ENCODE results near the gene TMEM81. TPM values are rescaled to one million over a fixed set of nuclear protein-coding genes. Genes with fewer than 3 reads are reported as not detected.
A peak's percentile ranks its signal among the peaks of the same experiment; 100 is the strongest.

TMEM81 gene
- total RNA-seq, 1 donor from 2014 or later: 0.77 TPM

GRCh38 chr1:205077158-205077933, 6.9 kb downstream of the TMEM81 start:
- no peak for DNase-seq (ENCODE audit: low read depth in 2 of 2)

DNA sequence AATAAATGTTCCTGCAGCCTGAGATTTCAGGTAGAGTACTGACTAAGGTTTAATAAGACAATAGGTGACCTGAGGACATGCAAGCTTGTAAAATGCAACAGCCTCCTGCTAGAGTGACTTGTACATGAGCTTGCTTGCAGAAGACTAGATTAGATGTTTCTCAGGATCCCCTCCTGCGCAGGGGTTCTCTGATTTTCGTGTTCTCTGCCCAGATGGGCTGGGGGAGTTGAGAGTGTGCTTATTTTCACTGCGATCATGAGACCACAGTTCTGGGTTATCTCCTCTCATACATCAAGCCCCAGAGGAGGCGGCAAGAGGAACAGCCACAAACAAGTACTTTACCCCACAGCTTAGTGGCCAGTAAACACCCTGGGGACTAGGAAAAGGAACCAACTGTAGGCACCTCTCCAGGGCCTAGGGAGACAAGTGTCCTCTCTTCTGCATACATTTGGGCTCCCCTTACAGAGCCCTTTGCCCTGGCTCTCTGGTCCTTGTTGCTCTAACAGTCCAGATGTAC, 8.0 kb downstream of the TMEM81 start:
- DNase-seq (ENCODE audit: low read depth in 2 of 2): no peak

GRCh38 chr1:205075642-205076155, 8.6 kb downstream of the TMEM81 start:
- no peak for DNase-seq (ENCODE audit: low read depth in 2 of 2)

DNA sequence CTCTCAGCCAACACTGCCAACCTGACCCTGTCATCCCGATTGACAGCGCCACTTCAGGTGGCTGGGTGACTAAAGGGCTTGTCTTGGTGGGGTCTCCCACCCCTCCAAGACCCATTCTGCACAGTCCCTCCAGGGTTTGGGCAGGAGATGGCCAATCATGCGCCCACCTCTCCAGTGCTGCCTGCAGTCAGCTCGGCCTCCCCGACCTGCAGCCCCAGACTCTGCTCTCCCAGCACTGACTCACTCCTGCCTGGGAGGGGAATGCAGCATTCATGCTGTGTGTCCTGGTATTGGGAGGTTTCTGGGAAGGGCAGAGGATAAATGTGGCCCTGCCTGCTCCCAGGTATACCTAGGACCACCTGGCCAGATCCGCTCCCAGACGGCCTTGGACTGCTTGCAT, 9.7 kb downstream of the TMEM81 start:
- no peak for DNase-seq (ENCODE audit: low read depth in 2 of 2)

DNA sequence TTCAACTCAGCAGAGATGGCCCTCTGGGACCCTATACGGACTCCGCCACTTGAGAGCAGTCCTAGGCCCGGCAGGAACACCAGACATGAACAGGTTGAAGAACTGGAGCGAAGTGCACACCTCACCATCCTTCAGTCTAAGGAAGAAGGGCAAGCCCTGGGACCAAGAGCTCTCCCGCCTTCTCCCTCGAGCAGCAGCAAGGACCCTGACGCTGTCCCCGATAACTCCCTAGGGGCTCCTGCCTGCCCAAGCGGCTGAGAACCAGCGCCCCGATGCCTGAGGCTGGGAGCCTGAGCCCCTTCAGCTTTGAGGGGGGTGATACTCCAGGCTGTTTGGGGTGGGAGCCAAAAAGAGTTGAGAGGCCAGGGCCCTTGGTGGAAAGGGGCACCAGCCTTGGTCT, 10.2 kb downstream of the TMEM81 start:
- DNase-seq (ENCODE audit: low read depth in 2 of 2): no peak

GRCh38 chr1:205073511-205073910, 10.7 kb downstream of the TMEM81 start:
- DNase-seq (ENCODE audit: low read depth in 2 of 2): no peak

DNA sequence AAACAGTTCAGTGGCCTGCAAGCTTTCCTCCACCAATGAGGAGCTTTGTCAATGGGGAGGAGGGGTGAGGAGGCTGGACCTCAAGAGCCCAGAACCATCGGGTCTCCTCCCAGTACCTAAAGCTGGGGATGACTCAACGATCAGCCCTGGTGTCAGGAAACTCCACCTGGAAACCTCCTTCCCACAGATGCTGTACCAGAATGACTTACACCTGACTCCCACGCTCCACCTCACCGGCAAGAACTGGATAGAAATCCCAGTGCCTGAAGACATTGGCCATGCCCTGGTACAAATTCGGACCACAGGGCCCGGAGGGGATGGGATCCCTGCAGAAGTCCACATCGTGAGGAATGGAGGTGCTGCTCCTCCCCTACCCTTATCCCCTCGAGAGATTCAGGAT, 11.4 kb downstream of the TMEM81 start:
- no peak for DNase-seq (ENCODE audit: low read depth in 2 of 2)

GRCh38 chr1:205072286-205072685, 12.0 kb downstream of the TMEM81 start:
- no peak for DNase-seq (ENCODE audit: low read depth in 2 of 2)

DNA sequence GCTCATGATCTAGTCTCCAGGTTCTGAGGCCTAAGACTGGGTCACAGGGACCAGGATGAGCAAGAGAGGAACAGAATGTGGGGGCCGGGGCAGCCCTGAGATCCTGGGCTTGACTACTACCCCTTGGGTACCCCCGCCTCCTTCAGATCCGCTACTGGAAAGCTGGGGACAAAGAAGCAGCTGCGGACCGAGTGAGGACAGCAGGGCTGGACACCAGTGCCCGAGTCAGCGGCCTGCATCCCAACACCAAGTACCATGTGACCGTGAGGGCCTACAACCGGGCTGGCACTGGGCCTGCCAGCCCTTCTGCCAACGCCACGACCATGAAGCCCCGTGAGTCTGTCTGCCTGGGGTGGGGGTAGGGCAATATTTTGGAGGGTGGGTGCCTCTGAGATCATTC, 12.5 kb downstream of the TMEM81 start:
- DNase-seq (ENCODE audit: low read depth in 2 of 2): no peak

- DNase-seq (ENCODE audit: low read depth in 2 of 2): no peak
Observed at GRCh38 chr1:205071028-205071409, 13.2 kb downstream of the TMEM81 start.

GRCh38 chr1:205069371-205070125, 14.7 kb downstream of the TMEM81 start:
- no peak for DNase-seq (ENCODE audit: low read depth in 2 of 2)

- DNase-seq (ENCODE audit: low read depth in 2 of 2): peak in 1 of 2 donors; percentile 5
Observed at GRCh38 chr1:205068457-205069040, 15.7 kb downstream of the TMEM81 start.

DNA sequence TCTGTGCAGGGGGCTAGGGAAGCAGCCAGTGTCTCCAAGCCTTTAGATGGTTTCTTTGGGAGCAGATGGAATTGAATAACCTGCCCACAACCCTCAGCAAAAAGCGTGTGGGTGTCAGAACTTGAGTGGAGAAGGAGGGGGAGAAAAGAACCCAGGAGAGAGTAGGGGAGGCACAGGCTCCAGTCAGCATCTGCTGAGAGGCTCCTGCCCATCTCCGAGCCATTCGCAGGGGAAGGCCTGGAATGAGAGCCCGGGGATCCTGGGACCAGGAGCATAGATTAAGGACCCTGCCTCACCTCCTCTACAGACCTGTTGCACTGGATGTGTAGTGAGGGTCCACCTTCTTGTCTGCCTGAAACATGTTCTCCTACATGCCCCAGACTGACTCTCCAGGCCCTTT, 16.3 kb downstream of the TMEM81 start:
- no peak for DNase-seq (ENCODE audit: low read depth in 2 of 2)

DNA sequence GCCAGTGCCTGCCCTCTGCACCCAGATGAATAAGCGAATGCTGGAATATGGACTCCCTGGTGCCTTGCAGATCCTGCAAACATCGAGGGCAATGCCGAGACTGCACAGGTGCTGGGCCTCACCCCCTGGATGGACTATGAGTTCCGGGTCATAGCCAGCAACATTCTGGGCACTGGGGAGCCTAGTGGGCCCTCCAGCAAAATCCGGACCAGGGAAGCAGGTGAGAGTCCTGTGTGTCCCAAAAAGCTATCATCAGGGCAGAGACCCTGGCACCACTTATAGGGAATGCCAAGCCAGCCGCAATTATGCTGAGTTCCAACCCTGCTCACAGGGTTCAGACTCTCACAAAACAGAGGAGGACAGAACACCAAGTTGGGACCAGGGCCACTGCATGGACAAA, 17.2 kb downstream of the TMEM81 start:
- no peak for DNase-seq (ENCODE audit: low read depth in 2 of 2)

- DNase-seq (ENCODE audit: low read depth in 2 of 2): no peak
Observed at GRCh38 chr1:205066141-205066818, 18.0 kb downstream of the TMEM81 start.

DNA sequence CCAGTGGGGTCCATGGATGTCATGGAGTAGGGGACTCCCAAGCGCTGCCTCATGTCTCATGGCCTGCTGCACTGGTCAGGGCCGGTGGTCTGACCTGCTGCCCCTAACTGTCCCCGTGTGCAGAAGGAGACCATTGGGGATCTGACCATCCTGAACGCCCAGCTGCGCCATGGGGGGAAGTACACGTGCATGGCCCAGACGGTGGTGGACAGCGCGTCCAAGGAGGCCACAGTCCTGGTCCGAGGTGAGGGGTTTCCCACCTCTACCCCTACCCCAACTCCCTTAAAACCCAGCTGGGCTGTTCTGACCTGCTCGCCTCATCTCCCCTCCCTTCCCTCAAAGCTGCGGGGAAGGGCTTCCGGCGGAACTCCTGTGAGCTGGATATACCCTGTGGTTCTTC, 18.6 kb downstream of the TMEM81 start:
- no peak for DNase-seq (ENCODE audit: low read depth in 2 of 2)

GRCh38 chr1:205064741-205065316, 19.4 kb downstream of the TMEM81 start:
- no peak for DNase-seq (ENCODE audit: low read depth in 2 of 2)

- no peak for DNase-seq (ENCODE audit: low read depth in 2 of 2)
Observed at GRCh38 chr1:205064301-205064700, 20.0 kb downstream of the TMEM81 start.

GRCh38 chr1:205062895-205063294, 21.4 kb downstream of the TMEM81 start:
- no peak for DNase-seq (ENCODE audit: low read depth in 2 of 2)

DNA sequence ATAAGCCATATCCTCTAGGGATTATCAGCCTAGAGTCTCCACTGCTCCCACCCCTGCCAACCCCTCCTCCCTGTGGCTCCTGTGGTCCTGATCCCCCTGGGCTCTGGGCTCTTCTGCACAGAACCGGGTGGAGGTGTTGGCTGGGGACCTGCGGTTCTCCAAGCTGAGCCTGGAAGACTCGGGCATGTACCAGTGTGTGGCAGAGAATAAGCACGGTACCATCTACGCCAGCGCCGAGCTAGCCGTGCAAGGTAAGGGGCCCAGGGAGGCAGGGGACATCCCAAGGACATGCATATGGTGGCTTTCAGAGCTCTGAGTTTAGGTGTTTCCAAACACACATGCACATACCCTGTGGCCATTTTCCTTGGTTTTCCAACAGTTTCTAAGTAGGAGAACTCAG, 21.9 kb downstream of the TMEM81 start:
- DNase-seq (ENCODE audit: low read depth in 2 of 2): no peak

- peak; percentile 15 to 53 for DNase-seq (ENCODE audit: low read depth in 2 of 2)
Observed at GRCh38 chr1:205061665-205062069, 22.6 kb downstream of the TMEM81 start.

All from dermis microvascular lymphatic vessel endothelial cell (primary cell).